Measurements from ENCODE around the gene EP400. TPM values are rescaled to one million over a fixed set of nuclear protein-coding genes. Genes with fewer than 3 reads are reported as not detected.
"Not testable (repeated sequence)": the region's sequence is repeated elsewhere in the genome, so short reads cannot be mapped to it uniquely, and the experiment has no call there.

The EP400 gene
- total RNA-seq, 1 experiment from 2014 or later, result 80.1 TPM

DNA sequence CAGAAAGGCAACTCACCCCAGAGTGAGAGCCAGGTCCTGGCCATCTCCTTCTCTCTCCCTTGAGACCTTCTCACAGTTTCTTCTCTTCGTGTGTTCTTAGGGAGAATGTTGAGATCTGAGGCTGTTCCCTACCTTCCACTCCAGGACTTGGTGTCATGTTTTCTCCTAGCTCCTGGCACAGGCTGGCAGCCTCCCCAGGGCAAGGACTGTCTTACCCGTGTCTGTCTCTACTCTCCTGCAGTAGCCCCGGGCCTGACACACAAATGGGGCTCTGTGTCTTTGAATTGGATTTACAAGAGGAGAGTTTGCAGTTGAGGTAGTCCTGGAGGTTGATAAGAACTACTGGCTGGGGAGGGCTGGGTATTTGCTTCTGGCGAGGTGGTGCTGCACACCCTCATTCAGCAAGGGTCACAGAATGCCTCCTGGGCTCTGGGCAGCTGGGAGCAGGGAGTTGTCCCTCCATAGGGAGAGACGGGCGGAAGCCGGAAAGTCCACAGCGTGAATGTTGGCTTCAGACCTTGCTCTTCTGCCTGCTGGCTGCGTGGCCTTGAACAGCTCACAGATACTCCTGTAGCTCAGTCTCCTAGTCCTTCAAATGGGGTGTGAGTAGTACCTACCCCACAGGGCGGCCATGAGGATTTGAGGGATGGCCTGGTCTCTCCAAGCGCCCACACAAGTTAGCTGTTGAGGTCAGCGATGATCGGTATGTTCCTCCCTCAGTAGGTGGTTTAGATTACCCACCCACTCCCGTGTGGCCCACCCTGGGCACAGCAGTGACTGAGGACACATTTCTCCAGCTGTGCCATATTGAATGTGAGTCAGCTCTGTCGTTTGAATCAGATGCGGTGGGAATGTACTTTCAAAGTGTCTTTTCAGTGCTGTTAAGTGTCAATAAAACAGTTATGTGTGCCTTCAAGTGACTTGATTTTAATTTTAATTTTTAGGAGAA is 10.2 kb downstream of the EP400 start:
- intact Hi-C loops (cut with micrococcal nuclease; ENCODE audit: unreplicated experiment), result no loop called here
- Histone ChIP-seq H3K9me3 (ENCODE audit: low read depth, low read length, poor library complexity, severe bottlenecking) (no peaks in the 10 kb centered on the region), H3K4me1 (ENCODE audit: insufficient read depth, low read length, poor library complexity, severe bottlenecking) (no peaks in the 10 kb centered on the region), H3K27ac (ENCODE audit: low read depth, low read length, poor library complexity, severe bottlenecking) (peak overlapping the region; percentile 37), H3K27me3 (replicated peaks; ENCODE audit: insufficient read depth, low read depth, low read length, poor library complexity) (no peaks in the 10 kb centered on the region), H3K36me3 (ENCODE audit: insufficient read depth, low read length, poor library complexity, severe bottlenecking) (peaks cover 15% of the 10 kb centered on the region), H3K4me3 (ENCODE audit: low read depth, low read length, poor library complexity, severe bottlenecking) (no peak overlapping the region)
- CTCF ChIA-PET, result no interaction called here
- no peak for DNase-seq (ENCODE audit: low spot score)
- POLR2A ChIA-PET (ENCODE audit: low non-redundant PET), result no interaction called here
- no TSS peak for BruUV-seq (replicated peaks)
- TF ChIP-seq, protein P1, sequence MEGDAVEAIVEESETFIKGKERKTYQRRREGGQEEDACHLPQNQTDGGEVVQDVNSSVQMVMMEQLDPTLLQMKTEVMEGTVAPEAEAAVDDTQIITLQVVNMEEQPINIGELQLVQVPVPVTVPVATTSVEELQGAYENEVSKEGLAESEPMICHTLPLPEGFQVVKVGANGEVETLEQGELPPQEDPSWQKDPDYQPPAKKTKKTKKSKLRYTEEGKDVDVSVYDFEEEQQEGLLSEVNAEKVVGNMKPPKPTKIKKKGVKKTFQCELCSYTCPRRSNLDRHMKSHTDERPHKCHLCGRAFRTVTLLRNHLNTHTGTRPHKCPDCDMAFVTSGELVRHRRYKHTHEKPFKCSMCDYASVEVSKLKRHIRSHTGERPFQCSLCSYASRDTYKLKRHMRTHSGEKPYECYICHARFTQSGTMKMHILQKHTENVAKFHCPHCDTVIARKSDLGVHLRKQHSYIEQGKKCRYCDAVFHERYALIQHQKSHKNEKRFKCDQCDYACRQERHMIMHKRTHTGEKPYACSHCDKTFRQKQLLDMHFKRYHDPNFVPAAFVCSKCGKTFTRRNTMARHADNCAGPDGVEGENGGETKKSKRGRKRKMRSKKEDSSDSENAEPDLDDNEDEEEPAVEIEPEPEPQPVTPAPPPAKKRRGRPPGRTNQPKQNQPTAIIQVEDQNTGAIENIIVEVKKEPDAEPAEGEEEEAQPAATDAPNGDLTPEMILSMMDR (conservative IDR thresholded peaks at IDR 0.05; ENCODE audit: low read depth, low read length), result no peak
- no peak for TF ChIP-seq EZH2 (IDR thresholded peaks at IDR 0.05; ENCODE audit: borderline replicate concordance, low read depth, low read length, poor library complexity, severe bottlenecking)

DNA sequence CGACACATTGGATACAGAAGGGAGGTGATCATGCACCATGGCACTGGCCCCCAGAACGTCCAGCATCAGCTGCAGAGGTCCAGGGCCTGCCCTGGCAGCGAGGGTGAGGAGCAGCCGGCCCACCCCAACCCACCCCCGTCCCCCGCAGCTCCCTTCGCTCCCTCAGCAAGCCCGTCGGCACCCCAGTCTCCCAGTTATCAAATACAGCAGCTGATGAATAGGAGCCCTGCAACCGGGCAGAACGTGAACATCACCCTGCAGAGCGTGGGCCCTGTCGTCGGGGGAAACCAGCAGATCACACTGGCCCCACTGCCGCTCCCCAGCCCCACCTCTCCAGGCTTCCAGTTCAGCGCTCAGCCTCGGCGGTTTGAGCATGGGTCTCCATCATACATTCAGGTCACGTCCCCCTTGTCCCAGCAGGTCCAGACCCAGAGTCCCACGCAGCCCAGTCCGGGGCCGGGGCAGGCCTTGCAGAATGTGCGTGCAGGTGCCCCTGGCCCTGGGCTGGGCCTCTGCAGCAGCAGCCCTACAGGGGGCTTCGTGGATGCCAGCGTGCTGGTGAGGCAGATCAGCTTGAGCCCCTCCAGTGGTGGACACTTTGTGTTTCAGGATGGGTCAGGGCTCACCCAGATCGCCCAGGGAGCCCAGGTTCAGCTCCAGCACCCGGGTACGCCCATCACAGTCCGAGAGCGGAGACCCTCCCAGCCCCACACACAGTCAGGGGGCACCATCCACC is 11.0 kb downstream of the EP400 start:
- H3K9me3 ChIP-seq (ENCODE audit: low read depth, low read length, poor library complexity, severe bottlenecking); H3K4me3 ChIP-seq (ENCODE audit: low read depth, low read length, poor library complexity, severe bottlenecking); BruUV-seq (replicated peaks); H3K27me3 ChIP-seq (replicated peaks; ENCODE audit: insufficient read depth, low read depth, low read length, poor library complexity); intact Hi-C loops (cut with micrococcal nuclease; ENCODE audit: unreplicated experiment); POLR2A ChIA-PET (ENCODE audit: low non-redundant PET); DNase-seq (ENCODE audit: low spot score); H3K4me1 ChIP-seq (ENCODE audit: insufficient read depth, low read length, poor library complexity, severe bottlenecking); H3K27ac ChIP-seq (ENCODE audit: low read depth, low read length, poor library complexity, severe bottlenecking); CTCF ChIA-PET: not testable (repeated sequence)
- H3K36me3 ChIP-seq (ENCODE audit: insufficient read depth, low read length, poor library complexity, severe bottlenecking), result peaks cover 15% of the 10 kb centered on the region

DNA sequence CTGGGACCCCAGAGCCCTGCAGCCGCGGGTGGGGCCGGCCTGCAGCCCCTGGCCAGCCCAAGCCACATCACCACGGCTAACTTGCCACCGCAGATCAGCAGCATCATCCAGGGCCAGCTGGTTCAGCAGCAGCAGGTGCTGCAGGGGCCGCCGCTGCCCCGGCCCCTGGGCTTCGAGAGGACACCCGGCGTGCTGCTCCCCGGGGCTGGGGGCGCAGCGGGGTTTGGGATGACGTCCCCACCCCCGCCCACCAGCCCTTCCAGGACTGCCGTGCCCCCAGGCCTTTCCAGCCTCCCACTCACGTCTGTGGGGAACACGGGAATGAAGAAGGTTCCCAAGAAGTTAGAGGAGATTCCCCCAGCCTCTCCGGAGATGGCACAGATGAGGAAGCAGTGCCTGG is 11.6 kb downstream of the EP400 start:
- DNase-seq (ENCODE audit: low spot score); H3K27me3 ChIP-seq (replicated peaks; ENCODE audit: insufficient read depth, low read depth, low read length, poor library complexity); intact Hi-C loops (cut with micrococcal nuclease; ENCODE audit: unreplicated experiment); H3K4me3 ChIP-seq (ENCODE audit: low read depth, low read length, poor library complexity, severe bottlenecking); H3K27ac ChIP-seq (ENCODE audit: low read depth, low read length, poor library complexity, severe bottlenecking); CTCF ChIA-PET; H3K4me1 ChIP-seq (ENCODE audit: insufficient read depth, low read length, poor library complexity, severe bottlenecking); H3K9me3 ChIP-seq (ENCODE audit: low read depth, low read length, poor library complexity, severe bottlenecking); POLR2A ChIA-PET (ENCODE audit: low non-redundant PET): not testable (repeated sequence)
- BruUV-seq (replicated peaks), result TSS peak; percentile 19
- H3K36me3 ChIP-seq (ENCODE audit: insufficient read depth, low read length, poor library complexity, severe bottlenecking), result peaks cover 15% of the 10 kb centered on the region

DNA sequence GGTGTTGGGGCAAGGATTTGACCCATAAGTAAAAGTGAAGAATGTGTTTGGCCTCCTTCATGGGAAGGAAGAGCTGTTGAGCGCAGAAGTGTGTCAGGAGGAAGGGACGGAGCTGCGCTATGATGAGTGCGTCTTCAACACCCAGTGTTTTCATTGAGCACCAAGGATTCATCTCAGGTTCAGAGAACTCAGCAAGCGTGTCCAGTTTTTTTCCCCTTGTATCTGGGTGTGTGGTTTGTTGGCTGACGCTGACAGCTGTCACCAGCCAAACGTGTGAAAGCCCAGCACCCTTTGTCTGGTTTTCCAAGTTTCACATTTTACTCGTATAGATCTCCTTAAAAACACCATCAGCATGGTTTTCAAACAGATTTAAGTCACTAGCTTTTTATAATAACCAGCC is 12.3 kb downstream of the EP400 start:
- Histone ChIP-seq H3K27ac (ENCODE audit: low read depth, low read length, poor library complexity, severe bottlenecking) (no peak overlapping the region), H3K9me3 (ENCODE audit: low read depth, low read length, poor library complexity, severe bottlenecking) (no peaks in the 10 kb centered on the region), H3K4me3 (ENCODE audit: low read depth, low read length, poor library complexity, severe bottlenecking) (no peak overlapping the region), H3K36me3 (ENCODE audit: insufficient read depth, low read length, poor library complexity, severe bottlenecking) (peaks cover 15% of the 10 kb centered on the region), H3K4me1 (ENCODE audit: insufficient read depth, low read length, poor library complexity, severe bottlenecking) (no peaks in the 10 kb centered on the region), H3K27me3 (replicated peaks; ENCODE audit: insufficient read depth, low read depth, low read length, poor library complexity) (no peaks in the 10 kb centered on the region)
- TF ChIP-seq EZH2 (IDR thresholded peaks at IDR 0.05; ENCODE audit: borderline replicate concordance, low read depth, low read length, poor library complexity, severe bottlenecking), result no peak
- TF ChIP-seq, protein P1 (conservative IDR thresholded peaks at IDR 0.05; ENCODE audit: low read depth, low read length), result no peak
- ChIA-PET POLR2A (ENCODE audit: low non-redundant PET) (no interaction called here), CTCF (no interaction called here)
- intact Hi-C loops (cut with micrococcal nuclease; ENCODE audit: unreplicated experiment), result no loop called here
- DNase-seq (ENCODE audit: low spot score), result no peak
- no TSS peak for BruUV-seq (replicated peaks)
